Gastroesophageal sphincter (tissue), 4 donors: ENCODE measurements around the gene WTIP. TPM values are rescaled to one million over a fixed set of nuclear protein-coding genes. Genes with fewer than 3 reads are reported as not detected.
"Not testable (repeated sequence)": the region's sequence is repeated elsewhere in the genome, so short reads cannot be mapped to it uniquely, and the experiment has no call there.

Experiments used
- ATAC-seq: fragments of 150-250 bp; one replicate; pipeline ENCODE4 v1.9.1; 2016; ENCODE audit warnings: mild to moderate bottlenecking, moderate library complexity
- H3K27ac ChIP-seq, 4 donors: fragments of 200-600 bp; sonication (generic) in 3 of 4; 1 replicate in 3 of 4; 2 replicates in 1 of 4; pipeline ENCODE4 v1.5.1; 2016 to 2019
- H3K27me3 ChIP-seq: fragments of 200-600 bp; sonication (generic); one replicate; pipeline ENCODE4 v1.5.1; 2019
- H3K36me3 ChIP-seq, 2 donors: fragments of 200-600 bp; sonication (generic); one replicate each; pipeline ENCODE4 v1.5.1; 2019; ENCODE audit warnings: control low read depth in 1 of 2
- H3K4me1 ChIP-seq, 3 donors: fragments of 200-600 bp; sonication (generic); 1 replicate in 2 of 3; 2 replicates in 1 of 3; pipeline ENCODE4 v1.5.1; 2016 to 2019; ENCODE audit warnings: control low read depth in 2 of 3
- H3K4me3 ChIP-seq, 2 donors: fragments of 200-600 bp; sonication (generic); one replicate each; pipeline ENCODE4 v1.5.1; 2019; ENCODE audit warnings: mild to moderate bottlenecking in 1 of 2, moderate library complexity in 1 of 2
- H3K9me3 ChIP-seq, 3 donors: fragments of 200-600 bp; sonication (generic); one replicate each; pipeline ENCODE4 v1.5.1; 2017 to 2019; ENCODE audit warnings: control low read depth in 2 of 3
- CTCF ChIP-seq, 4 experiments: fragments of 200-600 bp in 2 of 4; fragments of 450-650 bp in 2 of 4; sonication (generic) in 1 of 4; IDR thresholded peaks; one replicate each; pipeline ENCODE4 v1.5.1; 2017 to 2019; ENCODE audit warnings: antibody characterized with exemption in 4 of 4, mild to moderate bottlenecking in 2 of 4, moderate library complexity in 2 of 4
- EP300 ChIP-seq: sonication (generic); formaldehyde crosslinking; IDR thresholded peaks from one replicate; pipeline ENCODE4 v1.6.1; 2017; ENCODE audit warnings: antibody characterized with exemption, mild to moderate bottlenecking
- POLR2A ChIP-seq, 2 donors: fragments of 450-650 bp; IDR thresholded peaks; one replicate each; pipeline ENCODE4 v1.6.1; 2017; ENCODE audit warnings: antibody characterized with exemption in 2 of 2, mild to moderate bottlenecking in 2 of 2, moderate library complexity in 1 of 2
- POLR2AphosphoS5 ChIP-seq: sonication (generic); formaldehyde crosslinking; IDR thresholded peaks from one replicate; pipeline ENCODE4 v1.6.1; 2017; ENCODE audit warnings: antibody characterized with exemption
- WGBS, 2 donors: methylation state at CpG; one replicate each; pipeline ENCODE4 v1.1.5; 2018; ENCODE audit warnings: low coverage in 1 of 2; 5-methylcytosine and 5-hydroxymethylcytosine counted together
- total RNA-seq, 4 donors: library from RNA; depleted of rRNA; stranded (reverse); fragments of >200 nt; gene quantifications; one replicate each; pipeline ENCODE4 v1.1.0, GENCODE V29; 2016

The WTIP gene
- total RNA-seq, 4 donors from 2014 or later = 18.8 to 59.6 (median 43.6) TPM

DNA sequence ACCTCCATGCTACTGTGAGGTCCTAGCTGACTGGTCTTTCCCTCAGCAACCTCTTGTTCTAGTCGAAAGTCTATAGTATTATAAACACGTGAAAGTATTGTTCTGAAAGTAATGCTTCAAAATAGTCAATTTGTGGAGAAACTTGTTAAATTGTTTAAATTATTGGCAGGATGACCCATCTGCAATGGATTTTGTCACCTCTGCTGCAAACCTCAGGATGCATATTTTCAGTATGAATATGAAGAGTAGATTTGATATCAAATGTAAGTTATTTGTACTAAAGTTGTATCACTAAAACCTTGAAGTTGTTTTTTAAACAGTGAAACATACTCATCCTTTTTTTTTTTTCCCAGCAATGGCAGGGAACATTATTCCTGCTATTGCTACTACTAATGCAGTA, 27.5 kb upstream of the WTIP start:
- Histone ChIP-seq H3K9me3 (no peaks in the 10 kb centered on the region), H3K27me3 (no peaks in the 10 kb centered on the region), H3K4me3 (no peak overlapping the region), H3K36me3 (peaks cover 5 to 97% of the 10 kb centered on the region in 2 donors), H3K4me1 (no peaks in the 10 kb centered on the region), H3K27ac (no peak overlapping the region)
- WGBS, 2 donors = 83 to 100% methylated on average over 2 of the region's 2 CpGs
- no peak for TF ChIP-seq POLR2A (IDR thresholded peaks at IDR 0.05)
- no peak for TF ChIP-seq POLR2AphosphoS5
- no peak for TF ChIP-seq CTCF (IDR thresholded peaks at IDR 0.05)
- TF ChIP-seq EP300 = no peak
- no peak for ATAC-seq

DNA sequence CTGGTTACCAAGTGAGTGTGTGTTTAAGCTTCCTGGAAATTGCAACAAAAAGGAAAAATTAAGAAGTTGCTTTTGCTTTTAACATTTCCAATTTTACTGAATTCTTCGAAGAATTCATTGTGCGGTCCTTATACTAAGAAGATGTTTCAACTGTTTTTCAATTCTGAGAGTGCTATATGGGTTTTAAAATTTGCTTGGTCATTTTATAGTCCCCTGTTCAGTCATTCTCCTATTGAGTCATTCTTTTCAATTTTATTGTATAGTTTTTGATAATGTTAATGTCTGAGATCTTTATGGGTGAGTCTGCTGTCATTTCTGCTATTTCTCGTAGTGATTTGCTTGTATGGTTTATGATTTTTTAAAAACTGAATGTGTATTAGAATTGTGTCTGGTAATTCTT, 26.9 kb upstream of the WTIP start:
- TF ChIP-seq EP300 = no peak
- no peak for TF ChIP-seq POLR2AphosphoS5
- TF ChIP-seq POLR2A (IDR thresholded peaks at IDR 0.05) = no peak
- TF ChIP-seq CTCF (IDR thresholded peaks at IDR 0.05) = no peak
- H3K9me3 ChIP-seq = no peaks in the 10 kb centered on the region
- no peak overlapping the region for H3K27ac ChIP-seq

GRCh38 chr19:34455783-34456480, 25.6 kb upstream of the WTIP start:
- peaks cover 5 to 97% of the 10 kb centered on the region in 2 donors for H3K36me3 ChIP-seq

More for the DNA sequence above, 26.9 kb upstream of the WTIP start:
- Histone ChIP-seq H3K4me1 (no peaks in the 10 kb centered on the region), H3K36me3 (peaks cover 5 to 97% of the 10 kb centered on the region in 2 donors), H3K27me3 (no peaks in the 10 kb centered on the region), H3K4me3 (no peak overlapping the region)
- WGBS, 2 donors = 86 to 91% methylated on average over 3 of the region's 3 CpGs
- ATAC-seq = no peak

DNA sequence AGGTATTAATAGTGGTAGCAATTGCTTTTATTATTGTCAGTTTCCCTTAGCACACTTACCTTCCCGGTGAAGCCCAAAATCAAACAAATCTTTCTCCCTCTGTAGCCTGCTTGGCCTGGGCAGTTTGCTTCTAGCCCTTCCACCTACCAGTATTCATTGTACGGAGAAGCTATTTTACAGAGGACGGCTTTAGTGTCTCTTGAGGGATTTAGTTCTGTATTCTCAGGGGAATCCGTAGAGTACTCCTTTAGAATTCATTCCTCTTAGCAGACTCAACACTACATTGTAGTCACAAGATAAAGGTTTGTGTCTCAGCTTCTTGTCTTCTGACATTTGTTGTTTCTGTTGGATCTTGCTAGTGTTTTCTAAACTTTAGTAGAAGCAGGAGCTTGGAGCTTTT, 24.1 kb upstream of the WTIP start:
- H3K27me3 ChIP-seq = no peaks in the 10 kb centered on the region
- 68% methylated on average over 4 of the region's 4 CpGs for WGBS, 2 donors
- TF ChIP-seq EP300 (no peak), CTCF (IDR thresholded peaks at IDR 0.05) (no peak), POLR2A (IDR thresholded peaks at IDR 0.05) (no peak), POLR2AphosphoS5 (no peak)
- H3K9me3 ChIP-seq = no peaks in the 10 kb centered on the region
- H3K4me1 ChIP-seq = peaks cover 0 to 8% (median 0%) of the 10 kb centered on the region in 3 donors
- H3K27ac ChIP-seq = no peak overlapping the region
- no peak for ATAC-seq
- no peak overlapping the region for H3K4me3 ChIP-seq
- H3K36me3 ChIP-seq = peaks cover under 1 to 97% of the 10 kb centered on the region in 2 donors

More at GRCh38 chr19:34455783-34456480, 25.6 kb upstream of the WTIP start:
- not testable (repeated sequence) for H3K4me3 ChIP-seq, H3K4me1 ChIP-seq, ATAC-seq, H3K27me3 ChIP-seq, H3K27ac ChIP-seq, H3K9me3 ChIP-seq
- WGBS, 2 donors = 98% methylated on average over 7 to 8 of the region's 17 CpGs

DNA sequence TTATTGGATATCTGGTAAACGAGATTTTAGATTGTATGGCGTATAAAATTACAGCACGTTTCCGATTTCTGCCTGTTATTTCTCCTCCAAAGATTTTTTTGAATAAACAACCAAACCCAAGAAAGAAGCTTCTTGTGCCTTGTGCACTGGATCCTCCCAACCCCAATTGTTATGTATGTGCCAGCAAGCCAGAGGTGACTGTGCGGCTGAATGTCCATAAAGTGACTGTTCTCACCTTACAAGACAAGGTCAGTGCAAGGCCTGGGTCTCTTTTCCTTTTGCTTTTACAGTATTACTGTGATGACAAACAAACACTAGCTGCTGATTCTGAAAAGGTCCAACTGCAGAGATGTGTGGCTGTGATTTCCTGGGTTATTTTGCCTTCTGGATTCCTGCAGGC, 22.9 kb upstream of the WTIP start:
- 79 to 87% methylated on average over 5 of the region's 5 CpGs for WGBS, 2 donors
- no peaks in the 10 kb centered on the region for H3K9me3 ChIP-seq
- H3K27ac ChIP-seq = no peak overlapping the region
- no peak overlapping the region for H3K4me3 ChIP-seq
- peaks cover under 1 to 97% of the 10 kb centered on the region in 2 donors for H3K36me3 ChIP-seq
- TF ChIP-seq POLR2A (IDR thresholded peaks at IDR 0.05) = no peak
- TF ChIP-seq POLR2AphosphoS5 = no peak
- TF ChIP-seq EP300 = no peak
- no peak for TF ChIP-seq CTCF (IDR thresholded peaks at IDR 0.05)
- H3K27me3 ChIP-seq = no peaks in the 10 kb centered on the region
- no peak for ATAC-seq
- H3K4me1 ChIP-seq = peaks cover 0 to 8% (median 0%) of the 10 kb centered on the region in 3 donors
